Colonic mucosa (tissue), 4 donors: ENCODE results near the gene PSMD7. TPM values are rescaled to one million over a fixed set of nuclear protein-coding genes. Genes with fewer than 3 reads are reported as not detected.

ENCODE experiments used
- DNase-seq: peaks from one replicate; pipeline ENCODE4 v3.0.0-alpha.2; 2020
- H3K27ac ChIP-seq: fragments of 200-600 bp; one replicate; pipeline ENCODE4 v1.8.0; 2021
- H3K27me3 ChIP-seq: fragments of 200-600 bp; one replicate; pipeline ENCODE4 v1.8.0; 2021
- H3K36me3 ChIP-seq: fragments of 200-600 bp; one replicate; pipeline ENCODE4 v1.8.0; 2021
- H3K4me1 ChIP-seq: fragments of 200-600 bp; one replicate; pipeline ENCODE4 v1.8.0; 2021; ENCODE audit warnings: mild to moderate bottlenecking
- H3K4me3 ChIP-seq: fragments of 200-600 bp; one replicate; pipeline ENCODE4 v1.8.0; 2021
- H3K9ac ChIP-seq, 2 donors: one replicate each; pipeline ENCODE4 v1.7.0; 2013; ENCODE audit warnings: control low read depth in 2 of 2, low read depth in 2 of 2, low read length in 2 of 2
- H3K9me3 ChIP-seq: fragments of 200-600 bp; one replicate; pipeline ENCODE4 v1.8.0; 2021
- CTCF ChIP-seq: fragments of 200-600 bp; IDR thresholded peaks from one replicate; pipeline ENCODE4 v1.8.0; 2022; ENCODE audit warnings: antibody characterized with exemption, mild to moderate bottlenecking
- intact Hi-C: fragments of 100-400 bp; cut with DNase I; formaldehyde crosslinking; loops from one replicate; pipeline ENCODE4 v1.14.1; 2022
- total RNA-seq, 2 donors: library from RNA; stranded (reverse); fragmentation: NEBNext Ultra II Directional in 1 of 2; extraction: Animal tissue kit (Norgen Biotek cat#: 25700) in 1 of 2; gene quantifications; one replicate each; pipeline ENCODE4 v1.2.1, GENCODE V29; 2021
- donor health status: healthy.
- donor health status: DM: no; HTN: no; CAD: no.
- donor health status: DM: no; HTN: no; CAD: no.

PSMD7 gene
- total RNA-seq: 10 to 100 TPM; 80.9 to 96.8 TPM

- H3K9ac ChIP-seq: peak within 1 kb of the TSS; percentile 86 to 89
- H3K36me3 ChIP-seq: peaks cover 2% of the 10 kb centered on the region
- intact Hi-C loops: no loop called here
- no peaks in the 10 kb centered on the region for H3K9me3 ChIP-seq
- TF ChIP-seq CTCF: no peak
- peaks cover 12% of the 10 kb centered on the region for H3K4me1 ChIP-seq
- peak within 1 kb of the TSS; percentile 96 for H3K4me3 ChIP-seq
- no peaks in the 10 kb centered on the region for H3K27me3 ChIP-seq
- DNase-seq: peak; percentile 95
- H3K27ac ChIP-seq: peak within 1 kb of the TSS; percentile 88
Observed at GRCh38 chr16:74296432-74297144, at the start of gene PSMD7. Gene PSMD7, plus strand, starts transcription at chr16:74296814. Its CDS starts 101 bp downstream, at chr16:74296915.

- Histone ChIP-seq H3K27me3 (no peaks in the 10 kb centered on the region), H3K4me1 (no peaks in the 10 kb centered on the region), H3K9me3 (no peaks in the 10 kb centered on the region), H3K36me3 (no peaks in the 10 kb centered on the region), H3K27ac (no peak overlapping the region), H3K4me3 (no peak overlapping the region), H3K9ac (no peak overlapping the region)
- intact Hi-C loops: no loop called here
- TF ChIP-seq CTCF: no peak
- no peak for DNase-seq
Observed at GRCh38 chr16:74249254-74249653, 47.4 kb upstream of the PSMD7 start.

DNA sequence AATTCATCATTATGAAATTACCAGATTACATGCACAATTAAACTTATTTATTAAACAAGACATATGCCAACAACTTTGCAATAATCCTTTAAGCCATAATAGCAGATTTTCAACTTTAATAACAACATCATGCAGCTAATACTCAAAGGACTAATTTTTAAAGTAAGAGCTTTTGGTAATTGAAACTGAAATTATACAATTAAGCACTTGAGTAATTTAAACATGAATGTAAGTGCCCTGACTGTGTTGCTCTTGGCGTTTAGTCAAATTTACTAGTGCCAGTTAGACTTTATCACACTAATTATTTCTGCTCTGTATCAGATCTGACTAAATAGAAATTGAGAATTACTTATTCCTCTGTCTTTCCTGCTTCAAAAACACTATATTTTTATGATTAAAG lies 46.8 kb upstream of the PSMD7 start:
- no peaks in the 10 kb centered on the region for H3K9me3 ChIP-seq
- intact Hi-C loops: no loop called here
- no peak overlapping the region for H3K9ac ChIP-seq
- DNase-seq: no peak
- no peak for TF ChIP-seq CTCF
- no peaks in the 10 kb centered on the region for H3K27me3 ChIP-seq
- H3K4me1 ChIP-seq: no peaks in the 10 kb centered on the region
- H3K36me3 ChIP-seq: no peaks in the 10 kb centered on the region
- H3K4me3 ChIP-seq: no peak overlapping the region
- H3K27ac ChIP-seq: no peak overlapping the region

DNA sequence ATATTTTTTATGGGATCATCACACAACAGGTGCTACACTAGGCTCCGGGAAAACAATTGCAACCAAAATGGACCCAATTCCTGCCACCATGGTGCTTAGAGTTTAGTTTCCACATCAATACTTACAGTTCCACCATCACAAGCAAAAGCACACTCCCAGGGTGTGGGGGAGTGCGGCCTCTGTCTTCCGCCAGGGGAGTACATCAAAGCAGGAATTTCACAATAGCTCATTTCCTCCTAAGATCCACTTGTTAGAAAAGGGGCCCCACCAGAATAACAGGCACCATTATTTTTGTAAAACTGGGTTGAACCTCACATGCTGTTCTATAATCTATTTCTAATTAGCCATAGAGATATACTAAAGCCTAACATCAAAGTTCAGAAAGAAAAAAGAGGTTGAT lies 44.3 kb upstream of the PSMD7 start:
- intact Hi-C loops: no loop called here
- Histone ChIP-seq H3K27me3 (no peaks in the 10 kb centered on the region), H3K36me3 (no peaks in the 10 kb centered on the region), H3K27ac (no peak overlapping the region), H3K4me3 (no peak overlapping the region), H3K4me1 (no peaks in the 10 kb centered on the region), H3K9ac (no peak overlapping the region), H3K9me3 (no peaks in the 10 kb centered on the region)
- TF ChIP-seq CTCF: no peak
- no peak for DNase-seq

DNA sequence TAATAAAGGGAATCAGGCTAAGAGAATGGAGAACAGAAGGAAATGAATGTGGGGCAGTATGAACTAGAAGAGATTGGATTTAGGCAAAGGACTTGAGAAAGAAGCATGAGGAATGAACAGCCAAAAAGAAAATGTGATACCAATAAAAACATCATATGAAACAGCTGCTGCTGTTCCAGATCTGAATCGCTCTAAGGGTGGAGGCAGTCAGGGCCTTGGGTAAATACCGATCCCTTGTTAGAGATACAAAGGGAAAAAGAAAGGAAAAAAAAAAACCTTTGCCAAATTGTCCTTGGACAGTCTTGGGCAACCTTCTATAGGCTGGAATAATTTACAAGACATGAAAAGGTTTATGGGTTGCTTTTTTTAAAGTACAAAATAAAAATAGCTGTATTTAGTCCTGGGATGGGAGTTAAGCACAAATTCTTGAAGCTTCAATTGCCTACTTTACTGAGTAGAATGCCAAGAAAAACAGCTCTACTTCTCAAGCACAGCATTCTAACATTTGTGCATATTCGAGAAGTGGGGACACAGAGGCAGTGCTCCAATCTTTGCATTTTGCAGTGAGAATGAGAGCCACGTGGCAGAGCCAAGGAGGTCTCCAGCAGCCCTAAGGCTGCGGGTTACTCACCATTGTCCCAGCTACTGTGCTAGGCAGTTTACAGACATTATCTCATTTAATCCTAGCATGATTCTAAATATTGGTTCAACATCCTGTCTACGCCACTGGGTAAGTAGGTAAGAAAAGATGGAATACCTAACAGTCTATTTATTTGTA lies 43.3 kb upstream of the PSMD7 start:
- DNase-seq: no peak
- Histone ChIP-seq H3K36me3 (no peaks in the 10 kb centered on the region), H3K9me3 (no peaks in the 10 kb centered on the region), H3K27me3 (no peaks in the 10 kb centered on the region), H3K27ac (no peak overlapping the region), H3K4me1 (no peaks in the 10 kb centered on the region), H3K4me3 (no peak overlapping the region), H3K9ac (no peak overlapping the region)
- no peak for TF ChIP-seq CTCF
- intact Hi-C loops: no loop called here
